Endothelial cell of umbilical vein (primary cell): Measurements from ENCODE around the gene SEMA3A. TPM values are rescaled to one million over a fixed set of nuclear protein-coding genes. Genes with fewer than 3 reads are reported as not detected.

Experiments used
- BruUV-seq: library from RNA; stranded (reverse); fragments of 400-500 nt; replicated peaks from 2 replicates; lab custom pipeline; 2021; lab: Mats Ljungman, UMichigan
- CTCF ChIA-PET: fragments of 300-600, 350-600 bp; sonication (Branson Sonifier 250); formaldehyde crosslinking; loops from one replicate; lab custom pipeline; 2021; ENCODE audit warnings: antibody characterized with exemption, inconsistent platforms; lab: Charles Lee
- POLR2A ChIA-PET: fragments of 300-600, 350-600 bp; sonication (Branson Sonifier 250); formaldehyde crosslinking; loops from one replicate; lab custom pipeline; 2021; ENCODE audit warnings: antibody characterized with exemption, inconsistent platforms; lab: Charles Lee
- DNase-seq: peaks from one replicate; pipeline ENCODE4 v3.0.0-alpha.2; 2011; ENCODE audit warnings: low read depth, low spot score
- FAIRE-seq: peaks from 2 replicates; lab custom pipeline; 2011; peaks lifted over from hg19 to GRCh38; lab: Jason Lieb, UNC
- H2AFZ ChIP-seq: 2 replicates; pipeline ENCODE4 v1.6.0; 2012; ENCODE audit warnings: low read depth, low read length, control low read depth, inconsistent platforms
- H3K27ac ChIP-seq: 2 replicates; pipeline ENCODE4 v1.5.1; 2011; ENCODE audit warnings: low read depth, mild to moderate bottlenecking, control low read depth, low read length, moderate library complexity; ENCODE audit not compliant: insufficient read depth
- H3K27me3 ChIP-seq, 2 experiments: 2 replicates each; pipeline versions ENCODE4 v1.6.0 to v1.6.1; 2011; ENCODE audit warnings: low read length in 2 of 2, mixed read lengths in 1 of 2; ENCODE audit not compliant: control insufficient read depth in 2 of 2, insufficient read depth in 2 of 2
- H3K36me3 ChIP-seq, 2 experiments: 2 replicates in 1 of 2; 3 replicates in 1 of 2; pipeline ENCODE4 v1.5.1; 2011; ENCODE audit warnings: low read length in 2 of 2, mild to moderate bottlenecking in 1 of 2, moderate library complexity in 1 of 2; ENCODE audit not compliant: control insufficient read depth in 2 of 2, insufficient read depth in 2 of 2; ENCODE audit errors: extremely low read depth in 1 of 2
- H3K4me1 ChIP-seq: 3 replicates; pipeline ENCODE4 v1.5.1; 2011; ENCODE audit warnings: mild to moderate bottlenecking, low read length; ENCODE audit not compliant: control insufficient read depth, insufficient read depth; ENCODE audit errors: extremely low read depth
- H3K4me2 ChIP-seq: 2 replicates; pipeline ENCODE4 v1.6.1; 2011; ENCODE audit warnings: low read length, control low read depth, mixed read lengths; ENCODE audit not compliant: insufficient read depth
- H3K4me3 ChIP-seq, 3 experiments: fragments of 200-600 bp in 1 of 3; sonication (generic), shearing (Covaris generic) in 1 of 3; replicated peaks in 1 of 3; 2 replicates each; pipeline ENCODE4 v1.5.1; 2011 to 2016; ENCODE audit warnings: control low read depth in 3 of 3, low read length in 3 of 3, mild to moderate bottlenecking in 2 of 3, inconsistent platforms in 1 of 3, low read depth in 1 of 3, moderate library complexity in 1 of 3; ENCODE audit not compliant: insufficient read depth in 1 of 3
- H3K79me2 ChIP-seq: 2 replicates; pipeline ENCODE4 v1.6.0; 2012; ENCODE audit warnings: low read length, inconsistent platforms; ENCODE audit not compliant: control insufficient read depth, insufficient read depth
- H3K9ac ChIP-seq: replicated peaks from 2 replicates; pipeline ENCODE3; 2011; ENCODE audit warnings: low read length, control low read depth; ENCODE audit not compliant: insufficient read depth; ENCODE audit errors: extremely low read depth
- H3K9me1 ChIP-seq: replicated peaks from 3 replicates; pipeline ENCODE4 v1.6.0; 2011; ENCODE audit warnings: mild to moderate bottlenecking, low read length; ENCODE audit not compliant: control insufficient read depth, insufficient read depth; ENCODE audit errors: extremely low read depth
- H3K9me3 ChIP-seq: replicated peaks from 2 replicates; pipeline ENCODE4 v1.5.1; 2012; ENCODE audit warnings: low read length, inconsistent platforms; ENCODE audit not compliant: control insufficient read depth, insufficient read depth
- H4K20me1 ChIP-seq: replicated peaks from 2 replicates; pipeline ENCODE3; 2011; ENCODE audit warnings: mild to moderate bottlenecking, low read length; ENCODE audit not compliant: control insufficient read depth, insufficient read depth; ENCODE audit errors: extremely low read depth
- CTCF ChIP-seq, 2 donors: IDR thresholded peaks; 1 replicate in 1 of 2; 2 replicates in 1 of 2; pipeline ENCODE4 v1.5.1; 2011; ENCODE audit warnings: low read length in 2 of 2, mild to moderate bottlenecking in 2 of 2, moderate library complexity in 2 of 2, control low read depth in 1 of 2, inconsistent platforms in 1 of 2, low read depth in 1 of 2; ENCODE audit not compliant: insufficient read depth in 1 of 2; ENCODE audit errors: extremely low read depth in 1 of 2
- EZH2 ChIP-seq: IDR thresholded peaks from 2 replicates; pipeline ENCODE4 v1.6.1; 2012; ENCODE audit warnings: borderline replicate concordance, low read depth, mild to moderate bottlenecking, moderate library complexity, low read length, inconsistent platforms; ENCODE audit not compliant: severe bottlenecking
- FOS ChIP-seq: IDR thresholded peaks from 2 replicates; pipeline ENCODE4 v1.6.1; 2011; ENCODE audit warnings: mild to moderate bottlenecking, low read length, moderate library complexity, borderline replicate concordance; ENCODE audit not compliant: insufficient read depth
- GATA2 ChIP-seq: IDR thresholded peaks from 2 replicates; pipeline ENCODE4 v1.7.0; 2011; ENCODE audit warnings: low read depth, mild to moderate bottlenecking, moderate library complexity, mixed read lengths, low read length; ENCODE audit not compliant: insufficient read length, insufficient read depth
- JUN ChIP-seq: IDR thresholded peaks from 2 replicates; pipeline ENCODE4 v1.6.1; 2011; ENCODE audit warnings: borderline replicate concordance, low read depth; ENCODE audit not compliant: insufficient read length, insufficient read depth
- MYC ChIP-seq: IDR thresholded peaks from one replicate; pipeline ENCODE4 v1.6.1; 2011; ENCODE audit warnings: mild to moderate bottlenecking, low read depth, low read length
- POLR2A ChIP-seq: IDR thresholded peaks from 2 replicates; pipeline ENCODE4 v1.6.1; 2012; ENCODE audit warnings: low read depth, mild to moderate bottlenecking, control low read depth, low read length
- POLR2AphosphoS5 ChIP-seq: IDR thresholded peaks from 2 replicates; pipeline ENCODE4 v1.6.1; 2012; ENCODE audit warnings: low read depth, mild to moderate bottlenecking, control low read depth, low read length, moderate library complexity; ENCODE audit not compliant: insufficient read depth
- dilution Hi-C: fragments of 300-500 bp; cut with MboI; formaldehyde crosslinking; loops from one replicate; pipeline ENCODE4 v1.15.0; 2019; ENCODE audit warnings: low sequenced_read_pairs; ENCODE audit not compliant: extremely low pct_ligation_motif_present
- intact Hi-C: fragments of 100-400 bp; cut with micrococcal nuclease; formaldehyde crosslinking; loops from one replicate; pipeline ENCODE4 v1.10.0; 2022
- polyA plus RNA-seq, 4 experiments: library from polyadenylated mRNA; depleted of rRNA in 3 of 4; stranded (reverse) in 3 of 4; unstranded in 1 of 4; fragments of >200 nt; gene quantifications; 2 replicates each; pipeline versions ENCODE4 v1.2.1 to v1.2.3, GENCODE V29; 2011 to 2012; ENCODE audit warnings: missing spikeins in 1 of 4
- total RNA-seq: library from RNA; stranded (reverse); gene quantifications from 2 replicates; pipeline ENCODE4 v1.2.3, GENCODE V29; 2021
- TF ChIP-seq, protein P1 (sequence below): IDR thresholded peaks from 2 replicates; pipeline ENCODE4 v1.6.1; 2011; ENCODE audit not compliant: insufficient read depth, insufficient read length

Gene SEMA3A
- total and polyA plus RNA-seq, 2 donors (not counting 3 experiments of a cell fraction or from before 2014, with no cell fraction given): 0.68 to 1.2 TPM

- H3K79me2 ChIP-seq: no peaks in the 10 kb centered on the region
These were observed 17.9 kb downstream of the SEMA3A start for GRCh38 chr7:84176716-84177115.

GRCh38 chr7:84175461-84175860, 19.1 kb downstream of the SEMA3A start:
- ChIA-PET POLR2A (no interaction called here), CTCF (no interaction called here)
- no peak for TF ChIP-seq POLR2AphosphoS5
- no peak for TF ChIP-seq EZH2
- no peak for TF ChIP-seq GATA2
- TF ChIP-seq POLR2A: no peak
- TF ChIP-seq FOS: no peak
- no peak for TF ChIP-seq MYC
- no peak for TF ChIP-seq CTCF (IDR thresholded peaks at IDR 0.05; ENCODE audit: extremely low read depth in 1 of 2, insufficient read depth in 1 of 2, low read depth in 1 of 2, low read length in 2 of 2)
- TF ChIP-seq JUN: no peak
- TF ChIP-seq, protein P1, sequence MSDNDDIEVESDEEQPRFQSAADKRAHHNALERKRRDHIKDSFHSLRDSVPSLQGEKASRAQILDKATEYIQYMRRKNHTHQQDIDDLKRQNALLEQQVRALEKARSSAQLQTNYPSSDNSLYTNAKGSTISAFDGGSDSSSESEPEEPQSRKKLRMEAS: no peak
- Histone ChIP-seq H3K36me3 (no peaks in the 10 kb centered on the region), H3K4me1 (no peaks in the 10 kb centered on the region), H3K4me2 (no peak overlapping the region), H4K20me1 (no peaks in the 10 kb centered on the region), H3K4me3 (no peak overlapping the region), H3K79me2 (no peaks in the 10 kb centered on the region), H3K9ac (no peak overlapping the region), H3K27ac (no peak overlapping the region), H2AFZ (no peak overlapping the region), H3K27me3 (no peaks in the 10 kb centered on the region), H3K9me3 (no peaks in the 10 kb centered on the region), H3K9me1 (no peaks in the 10 kb centered on the region)
- BruUV-seq: no TSS peak
- intact Hi-C loops (no loop called here), dilution Hi-C loops (no loop called here)
- DNase-seq (no peak), FAIRE-seq (no peak)

More at GRCh38 chr7:84176716-84177115, 17.9 kb downstream of the SEMA3A start:
- dilution Hi-C loops (no loop called here), intact Hi-C loops (no loop called here)
- no peak for FAIRE-seq
- Histone ChIP-seq H3K9ac (no peak overlapping the region), H3K9me3 (no peaks in the 10 kb centered on the region), H4K20me1 (no peaks in the 10 kb centered on the region), H3K27me3 (no peaks in the 10 kb centered on the region), H3K36me3 (no peaks in the 10 kb centered on the region), H3K4me3 (no peak overlapping the region), H3K27ac (no peak overlapping the region), H3K4me2 (no peak overlapping the region), H3K9me1 (no peaks in the 10 kb centered on the region), H2AFZ (no peak overlapping the region), H3K4me1 (no peaks in the 10 kb centered on the region)
- ChIA-PET CTCF (no interaction called here), POLR2A (no interaction called here)
- DNase-seq: no peak
- no TSS peak for BruUV-seq
- TF ChIP-seq POLR2A (no peak), FOS (no peak), JUN (no peak)
